ENCODE results near the gene SOBP.

Gene SOBP

DNA sequence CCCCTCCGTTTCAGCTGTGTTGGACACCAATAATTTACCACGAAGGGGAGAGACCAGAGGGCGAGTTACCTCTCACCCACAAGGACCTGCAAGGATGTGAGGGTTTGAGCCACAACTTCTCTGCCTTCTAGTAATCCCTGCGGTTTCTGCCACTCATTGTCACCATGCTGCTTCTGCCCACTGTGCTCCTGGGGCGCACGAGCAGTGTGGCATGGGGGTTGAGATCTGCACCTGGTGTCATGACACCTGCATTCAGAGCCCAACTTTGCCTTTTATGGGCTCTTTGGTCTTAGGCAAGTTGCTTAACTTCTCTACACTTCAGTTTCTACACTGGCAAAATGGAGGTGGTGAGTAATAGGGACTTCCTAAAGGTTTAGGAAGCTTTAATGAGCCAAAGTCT, 84.9 kb downstream of the SOBP start:
- ChIA-PET CTCF (no interaction called here), POLR2A (no interaction called here)
- no peak for DNase-seq (ENCODE audit: extremely low spot score)
- TF ChIP-seq, protein P1, sequence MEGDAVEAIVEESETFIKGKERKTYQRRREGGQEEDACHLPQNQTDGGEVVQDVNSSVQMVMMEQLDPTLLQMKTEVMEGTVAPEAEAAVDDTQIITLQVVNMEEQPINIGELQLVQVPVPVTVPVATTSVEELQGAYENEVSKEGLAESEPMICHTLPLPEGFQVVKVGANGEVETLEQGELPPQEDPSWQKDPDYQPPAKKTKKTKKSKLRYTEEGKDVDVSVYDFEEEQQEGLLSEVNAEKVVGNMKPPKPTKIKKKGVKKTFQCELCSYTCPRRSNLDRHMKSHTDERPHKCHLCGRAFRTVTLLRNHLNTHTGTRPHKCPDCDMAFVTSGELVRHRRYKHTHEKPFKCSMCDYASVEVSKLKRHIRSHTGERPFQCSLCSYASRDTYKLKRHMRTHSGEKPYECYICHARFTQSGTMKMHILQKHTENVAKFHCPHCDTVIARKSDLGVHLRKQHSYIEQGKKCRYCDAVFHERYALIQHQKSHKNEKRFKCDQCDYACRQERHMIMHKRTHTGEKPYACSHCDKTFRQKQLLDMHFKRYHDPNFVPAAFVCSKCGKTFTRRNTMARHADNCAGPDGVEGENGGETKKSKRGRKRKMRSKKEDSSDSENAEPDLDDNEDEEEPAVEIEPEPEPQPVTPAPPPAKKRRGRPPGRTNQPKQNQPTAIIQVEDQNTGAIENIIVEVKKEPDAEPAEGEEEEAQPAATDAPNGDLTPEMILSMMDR (IDR thresholded peaks at IDR 0.05; ENCODE audit: control extremely low read depth, extremely low read depth, low read depth, missing control alignments) = no peak

DNA sequence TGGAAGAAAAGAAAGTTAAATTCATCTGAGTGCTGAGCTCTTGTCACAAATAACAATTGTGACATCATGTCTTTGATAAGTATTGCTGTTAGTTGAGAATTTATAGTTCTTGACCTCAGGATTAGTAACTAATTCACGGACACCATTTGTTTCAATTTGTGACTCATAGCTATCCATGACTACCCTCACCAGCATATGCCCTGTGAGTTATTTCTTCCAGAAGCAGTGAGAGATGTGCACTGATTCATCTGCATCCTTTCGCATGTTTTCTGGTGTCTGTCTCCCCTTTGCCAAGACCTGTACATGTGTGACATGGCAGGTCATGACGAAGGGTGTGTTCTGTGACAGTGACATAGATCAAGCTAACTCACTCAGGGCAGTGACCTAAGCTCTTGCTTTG, 86.9 kb downstream of the SOBP start:
- ChIA-PET CTCF (interaction anchor here (1.1 to 1.2 kb wide), 3 partner anchors 9 to 23 kb away, joined by 3 to 5 read pairs (median 3); no protein-coding TSS in a partner anchor), POLR2A (no interaction called here)
- TF ChIP-seq, protein P1 (IDR thresholded peaks at IDR 0.05; ENCODE audit: control extremely low read depth, extremely low read depth, low read depth, missing control alignments) = no peak
- DNase-seq (ENCODE audit: extremely low spot score) = no peak

DNA sequence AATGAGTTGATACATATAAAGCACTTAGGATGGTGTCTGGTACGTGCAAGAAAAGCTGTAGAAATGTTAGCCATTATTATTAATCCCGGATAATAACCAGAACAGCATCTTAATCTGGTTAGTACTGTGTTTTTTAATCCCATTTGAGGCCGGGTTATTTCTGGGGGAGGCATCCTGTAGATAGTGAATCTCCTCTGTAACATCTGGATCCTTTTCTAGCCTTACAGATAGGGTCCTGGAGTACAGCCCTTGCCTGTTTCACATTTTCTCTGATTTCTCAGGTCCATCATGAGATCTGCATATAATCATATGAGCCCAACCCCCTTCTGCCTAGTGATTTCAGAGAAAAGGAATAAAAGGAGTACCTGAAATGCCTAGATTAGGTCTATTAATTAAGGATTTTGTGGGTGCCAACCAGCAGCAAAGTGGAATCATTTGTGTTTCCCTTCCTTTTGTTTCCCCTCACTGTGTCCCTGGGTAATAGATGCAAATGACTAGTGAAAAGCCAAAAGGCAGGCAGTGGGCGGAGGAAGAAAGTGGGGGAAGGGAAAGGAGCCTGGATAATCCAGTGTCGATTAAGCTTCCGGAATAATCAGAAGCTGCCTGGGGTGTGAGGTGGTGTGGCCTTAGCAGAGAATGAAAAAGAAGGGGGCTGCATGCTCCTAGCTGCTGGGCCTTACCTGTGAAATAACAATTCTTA, 88.9 kb downstream of the SOBP start:
- DNase-seq (ENCODE audit: extremely low spot score) = no peak
- TF ChIP-seq, protein P1 (IDR thresholded peaks at IDR 0.05; ENCODE audit: control extremely low read depth, extremely low read depth, low read depth, missing control alignments) = no peak
- ChIA-PET CTCF (no interaction called here), POLR2A (no interaction called here)

DNA sequence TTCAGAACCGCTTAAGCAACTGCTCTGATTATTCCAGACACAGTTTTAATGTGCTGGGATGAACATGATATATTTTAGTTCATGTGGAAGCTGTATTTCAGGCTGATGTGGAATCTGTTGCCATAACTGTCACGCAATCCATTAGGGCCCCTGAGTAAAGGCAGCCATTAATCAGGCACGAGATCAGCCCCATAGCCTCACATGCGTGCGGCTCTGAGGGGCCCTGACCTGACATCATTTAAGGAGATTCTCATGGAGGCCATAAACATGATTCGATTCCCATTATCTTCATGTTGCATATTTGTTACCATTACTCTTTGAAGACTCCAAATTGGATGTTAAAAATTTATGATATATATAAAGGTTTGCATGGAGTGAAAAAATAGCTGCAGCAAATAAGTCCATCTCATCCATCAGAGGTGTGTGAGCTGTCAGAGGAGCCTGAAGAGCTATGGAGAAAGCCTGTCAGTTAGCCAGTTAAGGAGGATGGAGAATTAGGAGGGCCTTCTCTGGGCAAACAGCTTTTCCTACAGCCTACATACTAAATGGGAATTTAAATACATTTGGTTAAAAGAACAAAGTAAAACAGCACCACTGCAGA, 89.6 kb downstream of the SOBP start:
- ChIA-PET CTCF (interaction anchor here (1.0 kb wide), 1 partner anchor 12 kb away, joined by 3 read pairs; no protein-coding TSS in a partner anchor), POLR2A (no interaction called here)
- TF ChIP-seq, protein P1 (IDR thresholded peaks at IDR 0.05; ENCODE audit: control extremely low read depth, extremely low read depth, low read depth, missing control alignments) = no peak
- DNase-seq (ENCODE audit: extremely low spot score) = no peak

DNA sequence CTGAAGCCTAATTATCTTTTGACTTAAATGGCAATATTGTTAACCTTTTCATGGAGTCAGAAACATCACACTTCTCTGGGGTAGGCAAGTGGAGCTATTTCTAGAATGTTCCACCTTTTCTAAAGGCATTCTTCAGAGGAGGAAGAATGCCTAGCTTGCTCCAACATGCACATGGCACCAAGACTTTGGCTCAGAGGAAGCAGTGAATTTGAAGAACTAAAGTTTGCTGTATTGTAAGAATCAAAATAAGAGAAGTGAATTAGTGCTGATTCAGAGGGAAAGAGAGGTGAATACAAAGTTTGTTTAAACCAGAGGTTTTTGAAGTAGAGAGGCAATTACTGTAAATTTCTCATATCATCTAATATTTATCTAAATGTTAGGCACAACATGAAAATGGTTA, 92.2 kb downstream of the SOBP start:
- POLR2A ChIA-PET = no interaction called here
- TF ChIP-seq, protein P1 (IDR thresholded peaks at IDR 0.05; ENCODE audit: control extremely low read depth, extremely low read depth, low read depth, missing control alignments) = no peak
- CTCF ChIA-PET = interaction anchor here (1.1 to 1.8 kb wide), 2 partner anchors 10 kb away, joined by 3 to 7 read pairs; no protein-coding TSS in a partner anchor
- DNase-seq (ENCODE audit: extremely low spot score) = no peak

DNA sequence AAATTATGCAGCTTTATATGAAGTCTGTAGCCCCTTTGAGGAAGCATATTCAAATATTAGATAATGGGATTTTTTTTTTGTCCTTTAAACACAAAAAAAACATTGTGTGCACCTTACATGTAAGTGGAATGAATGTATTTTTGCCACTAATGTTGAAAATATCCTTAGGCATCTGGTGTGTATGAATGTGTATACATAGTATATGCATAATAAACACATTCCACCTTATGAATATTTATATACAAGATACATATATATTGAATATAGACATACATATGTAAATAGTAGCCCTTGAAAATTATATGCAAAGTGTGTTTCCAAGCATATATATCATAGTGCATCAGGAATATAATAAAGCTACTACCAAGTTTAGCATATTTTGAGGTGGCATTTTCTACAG, 94.8 kb downstream of the SOBP start:
- CTCF ChIA-PET = no interaction called here
- TF ChIP-seq, protein P1 (IDR thresholded peaks at IDR 0.05; ENCODE audit: control extremely low read depth, extremely low read depth, low read depth, missing control alignments) = no peak
- POLR2A ChIA-PET = no interaction called here
- DNase-seq (ENCODE audit: extremely low spot score) = no peak

All from GM10248 (cell line).